Measurements from ENCODE around the gene GRID1. TPM values are rescaled to one million over a fixed set of nuclear protein-coding genes. Genes with fewer than 3 reads are reported as not detected.

Gene GRID1
- total RNA-seq, 2 donors from 2014 or later: 0.27 to 0.85 TPM

DNA sequence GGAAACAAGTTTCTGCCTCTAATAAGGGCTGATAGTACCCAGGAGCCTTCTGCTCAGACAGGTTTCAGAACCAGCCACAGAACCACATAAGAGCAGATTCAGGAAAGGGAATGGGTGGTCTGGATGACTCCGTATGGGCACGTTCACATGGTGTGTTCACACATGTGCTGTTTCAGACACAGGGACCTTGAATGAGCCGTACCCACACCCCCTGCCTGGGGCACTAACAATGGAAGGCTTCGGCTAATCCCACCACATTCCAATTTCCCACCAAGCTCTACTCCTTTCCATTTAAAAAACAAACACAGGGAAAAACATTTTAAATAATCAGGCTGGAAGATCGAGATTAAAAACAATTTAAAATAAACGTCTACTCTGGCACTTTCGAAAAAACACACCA lies 217.3 kb downstream of the GRID1 start:
- ATAC-seq (ENCODE audit: insufficient number of reproducible peaks, low FRiP score, low read depth) (no peak), DNase-seq (ENCODE audit: low spot score) (no peak)
- H3K27ac ChIP-seq: no peak overlapping the region
- TF ChIP-seq, protein P1, sequence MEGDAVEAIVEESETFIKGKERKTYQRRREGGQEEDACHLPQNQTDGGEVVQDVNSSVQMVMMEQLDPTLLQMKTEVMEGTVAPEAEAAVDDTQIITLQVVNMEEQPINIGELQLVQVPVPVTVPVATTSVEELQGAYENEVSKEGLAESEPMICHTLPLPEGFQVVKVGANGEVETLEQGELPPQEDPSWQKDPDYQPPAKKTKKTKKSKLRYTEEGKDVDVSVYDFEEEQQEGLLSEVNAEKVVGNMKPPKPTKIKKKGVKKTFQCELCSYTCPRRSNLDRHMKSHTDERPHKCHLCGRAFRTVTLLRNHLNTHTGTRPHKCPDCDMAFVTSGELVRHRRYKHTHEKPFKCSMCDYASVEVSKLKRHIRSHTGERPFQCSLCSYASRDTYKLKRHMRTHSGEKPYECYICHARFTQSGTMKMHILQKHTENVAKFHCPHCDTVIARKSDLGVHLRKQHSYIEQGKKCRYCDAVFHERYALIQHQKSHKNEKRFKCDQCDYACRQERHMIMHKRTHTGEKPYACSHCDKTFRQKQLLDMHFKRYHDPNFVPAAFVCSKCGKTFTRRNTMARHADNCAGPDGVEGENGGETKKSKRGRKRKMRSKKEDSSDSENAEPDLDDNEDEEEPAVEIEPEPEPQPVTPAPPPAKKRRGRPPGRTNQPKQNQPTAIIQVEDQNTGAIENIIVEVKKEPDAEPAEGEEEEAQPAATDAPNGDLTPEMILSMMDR (IDR thresholded peaks at IDR 0.05): no peak
- H3K27me3 ChIP-seq (replicated peaks; ENCODE audit: insufficient read depth): no peaks in the 10 kb centered on the region
- H3K9me3 ChIP-seq: no peaks in the 10 kb centered on the region
- no peaks in the 10 kb centered on the region for H3K4me1 ChIP-seq (ENCODE audit: control insufficient read depth in 1 of 2, low read depth in 2 of 2)
- no peaks in the 10 kb centered on the region for H3K36me3 ChIP-seq
- no peak overlapping the region for H3K4me3 ChIP-seq

DNA sequence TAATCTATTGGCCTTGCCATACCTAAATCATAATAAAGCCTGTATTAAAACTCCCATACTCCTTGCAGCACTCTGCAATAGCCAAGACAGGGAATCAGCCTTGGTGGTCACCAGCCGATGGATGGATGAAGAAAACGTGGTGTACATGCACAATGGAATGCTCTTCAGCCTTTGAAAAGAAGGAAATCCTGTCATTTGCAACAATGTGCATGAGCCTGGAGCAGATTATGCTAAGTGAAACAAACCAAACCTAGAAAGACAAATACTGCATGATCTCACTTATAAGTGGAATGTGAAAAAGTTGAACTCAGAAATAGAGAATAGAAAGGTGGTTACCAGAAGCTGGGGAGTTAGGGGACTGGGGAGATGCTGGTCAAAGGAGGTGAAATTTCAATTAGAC lies 218.5 kb downstream of the GRID1 start:
- Histone ChIP-seq H3K4me3 (no peak overlapping the region), H3K27ac (no peak overlapping the region), H3K4me1 (ENCODE audit: control insufficient read depth in 1 of 2, low read depth in 2 of 2) (no peaks in the 10 kb centered on the region), H3K9me3 (no peaks in the 10 kb centered on the region), H3K36me3 (no peaks in the 10 kb centered on the region), H3K27me3 (replicated peaks; ENCODE audit: insufficient read depth) (no peaks in the 10 kb centered on the region)
- ATAC-seq (ENCODE audit: insufficient number of reproducible peaks, low FRiP score, low read depth) (no peak), DNase-seq (ENCODE audit: low spot score) (no peak)
- TF ChIP-seq, protein P1 (IDR thresholded peaks at IDR 0.05): no peak

DNA sequence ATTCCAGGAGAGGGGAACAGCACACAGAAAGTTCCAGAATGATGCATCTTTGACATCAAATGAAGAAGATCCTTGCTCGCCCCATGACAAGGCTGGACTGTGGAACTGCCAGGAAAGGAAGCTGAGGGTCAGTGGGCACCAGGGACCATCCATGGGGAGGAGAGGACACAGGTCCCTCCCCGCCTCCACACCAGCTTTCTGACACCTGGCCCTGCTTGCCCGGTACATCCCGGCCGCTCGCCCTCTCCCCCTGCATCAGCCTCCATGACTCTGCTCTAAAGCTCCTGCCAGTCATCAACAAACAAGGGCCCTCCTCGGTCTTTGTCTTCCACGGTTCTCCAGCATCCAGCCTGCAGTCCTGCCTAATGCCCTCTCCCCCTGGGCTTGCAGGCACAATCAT lies 222.3 kb downstream of the GRID1 start:
- DNase-seq (ENCODE audit: low spot score): no peak
- H3K4me3 ChIP-seq: no peak overlapping the region
- no peaks in the 10 kb centered on the region for H3K4me1 ChIP-seq (ENCODE audit: control insufficient read depth in 1 of 2, low read depth in 2 of 2)
- H3K9me3 ChIP-seq: no peaks in the 10 kb centered on the region
- H3K27ac ChIP-seq: no peak overlapping the region
- TF ChIP-seq, protein P1 (IDR thresholded peaks at IDR 0.05): no peak
- no peaks in the 10 kb centered on the region for H3K36me3 ChIP-seq
- ATAC-seq (ENCODE audit: insufficient number of reproducible peaks, low FRiP score, low read depth): no peak
- H3K27me3 ChIP-seq (replicated peaks; ENCODE audit: insufficient read depth): no peaks in the 10 kb centered on the region

DNA sequence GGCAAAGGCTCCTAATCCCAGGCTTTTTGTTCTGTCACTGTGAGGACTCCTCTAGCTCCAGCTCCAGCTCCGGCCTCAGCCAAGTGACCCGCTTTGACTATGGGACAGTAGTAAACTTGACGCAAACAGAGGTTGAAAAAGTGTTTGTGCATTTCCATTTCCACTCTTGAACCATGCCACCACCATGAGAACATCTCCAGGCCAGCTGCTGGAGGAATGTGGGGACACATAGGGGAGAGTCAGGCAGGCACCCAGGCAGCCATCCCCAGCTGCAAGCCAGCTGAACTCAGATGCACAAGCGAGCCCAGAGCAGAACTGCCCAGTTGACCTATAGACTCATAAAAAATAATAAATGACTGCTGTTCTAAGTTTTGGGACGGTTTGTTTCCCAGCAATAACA lies 224.7 kb downstream of the GRID1 start:
- Histone ChIP-seq H3K36me3 (no peaks in the 10 kb centered on the region), H3K27me3 (replicated peaks; ENCODE audit: insufficient read depth) (no peaks in the 10 kb centered on the region), H3K4me3 (no peak overlapping the region), H3K27ac (no peak overlapping the region), H3K9me3 (no peaks in the 10 kb centered on the region), H3K4me1 (ENCODE audit: control insufficient read depth in 1 of 2, low read depth in 2 of 2) (no peaks in the 10 kb centered on the region)
- TF ChIP-seq, protein P1 (IDR thresholded peaks at IDR 0.05): no peak
- DNase-seq (ENCODE audit: low spot score) (no peak), ATAC-seq (ENCODE audit: insufficient number of reproducible peaks, low FRiP score, low read depth) (no peak)

DNA sequence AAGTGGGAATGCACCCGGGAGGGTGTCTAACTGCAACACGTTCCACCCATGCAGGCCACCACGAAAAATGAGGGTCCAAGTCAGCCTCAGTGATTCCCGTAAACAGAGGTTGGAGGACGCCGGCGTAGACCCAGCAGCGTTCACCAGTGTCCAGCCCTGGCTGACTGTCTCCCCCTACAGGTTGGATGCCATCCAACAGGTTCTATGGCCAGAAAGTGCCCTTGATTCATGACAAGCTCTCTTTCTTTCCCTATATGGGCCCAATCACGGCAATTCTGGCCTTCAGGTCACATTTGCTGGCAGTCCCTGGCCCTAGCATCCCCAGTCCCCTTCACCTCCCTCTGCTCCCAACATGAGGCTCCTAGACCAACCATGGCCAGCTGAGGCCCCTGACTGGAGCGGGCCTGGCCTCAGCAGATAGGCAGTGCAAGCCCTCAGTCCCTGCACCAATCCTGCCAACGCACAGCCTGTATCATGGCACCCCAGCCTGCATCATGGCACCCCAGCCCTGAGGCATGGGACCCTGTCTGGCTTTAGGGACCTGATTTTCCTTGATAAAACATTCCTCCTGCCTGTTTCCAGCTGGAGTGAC lies 227.4 kb downstream of the GRID1 start:
- DNase-seq (ENCODE audit: low spot score) (no peak), ATAC-seq (ENCODE audit: insufficient number of reproducible peaks, low FRiP score, low read depth) (no peak)

More for the DNA sequence above, 227.4 kb downstream of the GRID1 start:
- Histone ChIP-seq H3K27me3 (replicated peaks; ENCODE audit: insufficient read depth) (no peaks in the 10 kb centered on the region), H3K4me3 (no peak overlapping the region), H3K36me3 (no peaks in the 10 kb centered on the region), H3K4me1 (ENCODE audit: control insufficient read depth in 1 of 2, low read depth in 2 of 2) (no peaks in the 10 kb centered on the region), H3K27ac (no peak overlapping the region), H3K9me3 (no peaks in the 10 kb centered on the region)
- TF ChIP-seq, protein P1 (IDR thresholded peaks at IDR 0.05): no peak
